ENCODE data around the gene COQ8A.
"Not testable (repeated sequence)": the region's sequence is repeated elsewhere in the genome, so short reads cannot be mapped to it uniquely, and the experiment has no call there.

Gene COQ8A

GRCh38 chr1:226995365-226996332, 55.6 kb downstream of the COQ8A start:
- no peak overlapping the region for H3K9ac ChIP-seq
- TF ChIP-seq Cebpa-rat (IDR thresholded peaks at IDR 0.05), result no peak
- H4K20me1 ChIP-seq, result no peaks in the 10 kb centered on the region
- H3K4me1 ChIP-seq, result peaks cover 2 to 15% (median 9%) of the 10 kb centered on the region in 10 experiments
- peak overlapping the region in 6 of 11 experiments; percentile 11 to 35 (median 28); a peak in 9 of 22 replicates for H3K4me2 ChIP-seq
- no peak overlapping the region for H3K4me3 ChIP-seq
- no peaks in the 10 kb centered on the region for H3K27me3 ChIP-seq
- H3K36me3 ChIP-seq, result peaks cover 0 to 12% (median 0%) of the 10 kb centered on the region in 11 experiments; a peak in 2 of 22 replicates
- peaks cover 0 to 6% (median 0%) of the 10 kb centered on the region in 11 experiments; a peak in 6 of 22 replicates for H3K9me3 ChIP-seq (replicated peaks in 1 of 11)
- H3K27ac ChIP-seq, result no peak overlapping the region

GRCh38 chr1:226999579-226999978, 59.5 kb downstream of the COQ8A start:
- H3K9me3 ChIP-seq (replicated peaks in 1 of 11); H3K4me3 ChIP-seq; H3K9ac ChIP-seq; H3K27ac ChIP-seq; H3K4me2 ChIP-seq; H3K27me3 ChIP-seq; H4K20me1 ChIP-seq: not testable (repeated sequence)
- Histone ChIP-seq H3K36me3 (peaks cover 0 to 24% (median 0%) of the 10 kb centered on the region in 11 experiments; a peak in 4 of 22 replicates), H3K4me1 (peaks cover 0 to 12% (median 6%) of the 10 kb centered on the region in 10 experiments; a peak in 11 of 20 replicates)

GRCh38 chr1:227002531-227003049, 62.5 kb downstream of the COQ8A start:
- Histone ChIP-seq H3K4me1 (no peaks in the 10 kb centered on the region), H3K36me3 (peaks cover 0 to 29% (median 0%) of the 10 kb centered on the region in 11 experiments; a peak in 4 of 22 replicates), H4K20me1 (no peaks in the 10 kb centered on the region), H3K27me3 (no peaks in the 10 kb centered on the region), H3K4me2 (no peak overlapping the region), H3K9ac (no peak overlapping the region), H3K9me3 (replicated peaks in 1 of 11) (peaks cover 0 to 6% (median 0%) of the 10 kb centered on the region in 11 experiments; a peak in 6 of 22 replicates), H3K27ac (no peak overlapping the region), H3K4me3 (no peak overlapping the region)
- no peak for TF ChIP-seq Cebpa-rat (IDR thresholded peaks at IDR 0.05)

GRCh38 chr1:227003165-227003564, 63.1 kb downstream of the COQ8A start:
- Histone ChIP-seq H3K9me3 (replicated peaks in 1 of 11) (peaks cover 0 to 6% (median 0%) of the 10 kb centered on the region in 11 experiments; a peak in 6 of 22 replicates), H3K9ac (no peak overlapping the region), H4K20me1 (no peaks in the 10 kb centered on the region), H3K4me2 (no peak overlapping the region), H3K27ac (no peak overlapping the region), H3K27me3 (no peaks in the 10 kb centered on the region), H3K36me3 (peaks cover 0 to 29% (median 0%) of the 10 kb centered on the region in 11 experiments; a peak in 4 of 22 replicates), H3K4me3 (no peak overlapping the region), H3K4me1 (no peaks in the 10 kb centered on the region)
- no peak for TF ChIP-seq Cebpa-rat (IDR thresholded peaks at IDR 0.05)

- 0 out of 22 replicates have a peak, but pooled peaks cover 0 to under 1% (median 0%) of the 10 kb centered on the region in 11 experiments for H3K9me3 ChIP-seq (replicated peaks in 1 of 11)
- no peaks in the 10 kb centered on the region for H3K4me1 ChIP-seq
- H3K36me3 ChIP-seq, result peaks cover 0 to 29% (median 0%) of the 10 kb centered on the region in 11 experiments; a peak in 4 of 22 replicates
- H3K4me2 ChIP-seq, result no peak overlapping the region
- no peaks in the 10 kb centered on the region for H4K20me1 ChIP-seq
- H3K4me3 ChIP-seq, result no peak overlapping the region
- H3K27me3 ChIP-seq, result no peaks in the 10 kb centered on the region
- H3K9ac ChIP-seq, result no peak overlapping the region
- TF ChIP-seq Cebpa-rat (IDR thresholded peaks at IDR 0.05), result no peak
- H3K27ac ChIP-seq, result no peak overlapping the region
Observed at GRCh38 chr1:227004796-227005195, 64.7 kb downstream of the COQ8A start.

GRCh38 chr1:227006226-227006796, 66.2 kb downstream of the COQ8A start:
- no peak for TF ChIP-seq Cebpa-rat (IDR thresholded peaks at IDR 0.05)
- Histone ChIP-seq H3K36me3 (peaks cover 0 to 21% (median 0%) of the 10 kb centered on the region in 11 experiments; a peak in 4 of 22 replicates), H3K4me2 (no peak overlapping the region), H3K27me3 (no peaks in the 10 kb centered on the region), H3K4me3 (no peak overlapping the region), H4K20me1 (no peaks in the 10 kb centered on the region), H3K4me1 (no peaks in the 10 kb centered on the region), H3K27ac (no peak overlapping the region), H3K9ac (no peak overlapping the region), H3K9me3 (replicated peaks in 1 of 11) (peaks cover 0 to 7% (median 0%) of the 10 kb centered on the region in 11 experiments; a peak in 1 of 22 replicates)

GRCh38 chr1:227009937-227010336, 69.8 kb downstream of the COQ8A start:
- H3K27ac ChIP-seq, result no peak overlapping the region
- peaks cover 0 to 8% (median 0%) of the 10 kb centered on the region in 11 experiments; a peak in 4 of 22 replicates for H3K36me3 ChIP-seq

GRCh38 chr1:227010645-227011044, 70.6 kb downstream of the COQ8A start:
- Histone ChIP-seq H3K9me3 (replicated peaks in 1 of 11) (peaks cover 0 to 7% (median 0%) of the 10 kb centered on the region in 11 experiments; a peak in 1 of 22 replicates), H3K9ac (no peak overlapping the region), H3K4me3 (no peak overlapping the region), H3K36me3 (peaks cover 0 to 13% (median 0%) of the 10 kb centered on the region in 11 experiments; a peak in 4 of 22 replicates), H4K20me1 (no peaks in the 10 kb centered on the region), H3K4me1 (no peaks in the 10 kb centered on the region), H3K27me3 (no peaks in the 10 kb centered on the region), H3K4me2 (no peak overlapping the region), H3K27ac (no peak overlapping the region)
- no peak for TF ChIP-seq Cebpa-rat (IDR thresholded peaks at IDR 0.05)

More at GRCh38 chr1:227009937-227010336, 69.8 kb downstream of the COQ8A start:
- H3K27me3 ChIP-seq, result no peaks in the 10 kb centered on the region
- no peak for TF ChIP-seq Cebpa-rat (IDR thresholded peaks at IDR 0.05)
- no peak overlapping the region for H3K9ac ChIP-seq
- no peaks in the 10 kb centered on the region for H4K20me1 ChIP-seq
- peaks cover 0 to 7% (median 0%) of the 10 kb centered on the region in 11 experiments; a peak in 1 of 22 replicates for H3K9me3 ChIP-seq (replicated peaks in 1 of 11)
- no peak overlapping the region for H3K4me2 ChIP-seq
- H3K4me1 ChIP-seq, result no peaks in the 10 kb centered on the region
- no peak overlapping the region for H3K4me3 ChIP-seq

GRCh38 chr1:227016990-227017389, 76.9 kb downstream of the COQ8A start:
- Histone ChIP-seq H3K36me3 (peaks cover 12 to 47% (median 25%) of the 10 kb centered on the region in 11 experiments; a peak in 19 of 22 replicates), H4K20me1 (no peaks in the 10 kb centered on the region), H3K4me1 (no peaks in the 10 kb centered on the region), H3K9ac (no peak overlapping the region), H3K4me2 (no peak overlapping the region), H3K4me3 (no peak overlapping the region), H3K27me3 (no peaks in the 10 kb centered on the region), H3K27ac (no peak overlapping the region), H3K9me3 (replicated peaks in 1 of 11) (peaks cover 23 to 31% (median 29%) of the 10 kb centered on the region in 11 experiments)
- no peak for TF ChIP-seq Cebpa-rat (IDR thresholded peaks at IDR 0.05)

Data from BLaER1 treated with 17β-estradiol and CSF1 and Interleukin-3, amounts not matched to agents 10 nM and 100 nM (cell line).